Gastrocnemius medialis (tissue), 4 donors: ENCODE data around the gene CHN2. TPM values are rescaled to one million over a fixed set of nuclear protein-coding genes. Genes with fewer than 3 reads are reported as not detected.

ENCODE experiments used
- ATAC-seq, 2 donors: fragments of 150-250 bp; one replicate each; pipeline ENCODE4 v1.9.1; 2016
- DNase-seq, 2 donors: peaks; one replicate each; pipeline ENCODE4 v3.0.0-alpha.2; 2019
- H3K27ac ChIP-seq, 4 donors: fragments of 200-600 bp; sonication (generic); 1 replicate in 1 of 4; 2 replicates in 3 of 4; pipeline ENCODE4 v1.5.1; 2016 to 2018; ENCODE audit warnings: mild to moderate bottlenecking in 2 of 4, moderate library complexity in 1 of 4
- H3K27me3 ChIP-seq, 3 donors: fragments of 200-600 bp; sonication (generic) in 2 of 3; 1 replicate in 1 of 3; 2 replicates in 2 of 3; pipeline versions ENCODE4 v1.5.1 to v1.6.0; 2016 to 2019; ENCODE audit warnings: mild to moderate bottlenecking in 1 of 3, moderate library complexity in 1 of 3
- H3K36me3 ChIP-seq, 2 donors: fragments of 200-600 bp; sonication (generic) in 1 of 2; one replicate each; pipeline ENCODE4 v1.5.1; 2017 to 2018
- H3K4me1 ChIP-seq, 2 donors: fragments of 200-600 bp; sonication (generic) in 1 of 2; one replicate each; pipeline ENCODE4 v1.5.1; 2016 to 2017; ENCODE audit warnings: mild to moderate bottlenecking in 2 of 2
- H3K4me3 ChIP-seq, 4 donors: fragments of 200-600 bp; sonication (generic) in 3 of 4; 1 replicate in 1 of 4; 2 replicates in 3 of 4; pipeline ENCODE4 v1.5.1; 2016 to 2019; ENCODE audit warnings: mild to moderate bottlenecking in 2 of 4
- H3K9me3 ChIP-seq, 3 donors: fragments of 200-600 bp; sonication (generic) in 2 of 3; 1 replicate in 1 of 3; 2 replicates in 2 of 3; pipeline ENCODE4 v1.5.1; 2016 to 2019
- CTCF ChIP-seq, 5 experiments: fragments of 450-650 bp in 3 of 5; fragments of 200-600 bp in 2 of 5; sonication (generic) in 2 of 5; IDR thresholded peaks in 4 of 5; conservative IDR thresholded peaks in 1 of 5; 1 replicate in 4 of 5; 2 replicates in 1 of 5; pipeline ENCODE4 v1.5.1; 2016 to 2019; ENCODE audit warnings: antibody characterized with exemption in 5 of 5, mild to moderate bottlenecking in 3 of 5, moderate library complexity in 3 of 5
- POLR2A ChIP-seq, 2 donors: fragments of 450-650 bp; IDR thresholded peaks; one replicate each; pipeline ENCODE4 v1.6.1; 2017; ENCODE audit warnings: antibody characterized with exemption in 2 of 2, mild to moderate bottlenecking in 2 of 2, moderate library complexity in 2 of 2
- in situ Hi-C, 4 donors: fragments of 200-750 bp; cut with MboI; loops; one replicate each; pipeline versions ENCODE4 v1.15.0 to v1.8.0; 2017; ENCODE audit warnings: low sequenced_read_pairs in 4 of 4
- intact Hi-C: fragments of 100-400 bp; cut with DNase I; formaldehyde crosslinking; loops from one replicate; pipeline ENCODE4 v1.15.1; 2023; ENCODE audit warnings: low total_unique reads
- total RNA-seq, 4 donors: library from RNA; depleted of rRNA; stranded (reverse); fragments of >200 nt; gene quantifications; one replicate each; pipeline versions ENCODE4 v1.1.0 to v1.2.3, GENCODE V29; 2016

Gene CHN2
- total RNA-seq, 4 donors from 2014 or later: 5.9 to 11.3 (median 8.2) TPM

DNA sequence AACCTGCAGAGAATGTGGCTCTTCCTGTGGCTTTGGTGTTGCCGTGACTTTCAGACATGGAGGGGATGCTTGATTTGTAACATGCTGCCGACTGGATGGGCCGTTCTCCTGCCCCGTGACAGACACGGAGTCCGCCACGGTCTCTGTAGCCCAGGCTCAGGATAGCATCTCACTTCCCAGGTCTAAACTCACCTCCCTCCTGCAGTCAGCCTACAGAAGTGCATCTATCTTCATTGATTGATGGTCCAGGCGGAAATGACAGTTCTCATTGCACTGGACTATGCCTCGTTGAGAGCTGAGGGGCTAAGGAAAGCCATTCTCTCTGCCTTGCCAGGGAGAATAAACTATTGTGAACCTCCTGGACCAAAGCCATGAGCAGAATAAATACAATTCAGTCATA is 77.5 kb downstream of the CHN2 start:
- DNase-seq (no peak), ATAC-seq (no peak)
- intact Hi-C loops (no loop called here), in situ Hi-C loops (no loop called here)
- H3K27me3 ChIP-seq: no peaks in the 10 kb centered on the region
- TF ChIP-seq POLR2A (IDR thresholded peaks at IDR 0.05) (no peak), CTCF (IDR thresholded peaks at IDR 0.05 in 4 of 5, conservative IDR thresholded peaks at IDR 0.05 in 1 of 5) (no peak)
- no peak overlapping the region for H3K27ac ChIP-seq
- H3K4me3 ChIP-seq: no peak overlapping the region
- no peaks in the 10 kb centered on the region for H3K4me1 ChIP-seq
- H3K9me3 ChIP-seq: no peaks in the 10 kb centered on the region
- no peaks in the 10 kb centered on the region for H3K36me3 ChIP-seq

GRCh38 chr7:29274146-29275017 is 79.8 kb downstream of the CHN2 start:
- Histone ChIP-seq H3K4me3 (no peak overlapping the region), H3K27ac (no peak overlapping the region), H3K36me3 (no peaks in the 10 kb centered on the region), H3K9me3 (no peaks in the 10 kb centered on the region), H3K27me3 (no peaks in the 10 kb centered on the region), H3K4me1 (no peaks in the 10 kb centered on the region)
- DNase-seq (no peak), ATAC-seq (peak in 1 of 2 donors; percentile 47)
- in situ Hi-C loops: no loop called here
- intact Hi-C loops: no loop called here
- no peak for TF ChIP-seq CTCF (IDR thresholded peaks at IDR 0.05 in 4 of 5, conservative IDR thresholded peaks at IDR 0.05 in 1 of 5)
- no peak for TF ChIP-seq POLR2A (IDR thresholded peaks at IDR 0.05)

GRCh38 chr7:29275018-29275318 is 80.4 kb downstream of the CHN2 start:
- intact Hi-C loops (no loop called here), in situ Hi-C loops (no loop called here)
- Histone ChIP-seq H3K4me3 (no peak overlapping the region), H3K4me1 (no peaks in the 10 kb centered on the region), H3K36me3 (no peaks in the 10 kb centered on the region), H3K27me3 (no peaks in the 10 kb centered on the region), H3K9me3 (no peaks in the 10 kb centered on the region), H3K27ac (no peak overlapping the region)
- DNase-seq (no peak), ATAC-seq (no peak)
- TF ChIP-seq CTCF (IDR thresholded peaks at IDR 0.05 in 4 of 5, conservative IDR thresholded peaks at IDR 0.05 in 1 of 5): no peak
- TF ChIP-seq POLR2A (IDR thresholded peaks at IDR 0.05): no peak

DNA sequence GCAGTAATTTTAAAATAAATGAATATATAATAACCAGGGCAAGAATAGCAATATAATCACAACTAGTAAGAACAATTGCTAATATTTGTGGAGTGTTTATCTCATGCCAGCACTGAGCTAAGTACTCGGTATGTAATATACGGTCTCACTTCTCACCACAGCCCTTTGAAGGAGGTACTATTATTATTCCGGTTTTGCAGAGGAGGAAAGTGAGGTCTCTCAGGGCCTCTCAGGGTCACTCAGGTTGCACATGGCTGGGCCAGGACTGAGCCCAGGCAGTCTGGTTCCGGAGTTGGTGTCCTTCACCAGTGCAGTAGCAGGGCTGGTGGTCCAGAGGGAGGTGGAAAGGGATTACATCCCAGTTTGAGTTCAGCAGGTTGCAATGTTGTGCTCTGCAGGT is 80.9 kb downstream of the CHN2 start:
- Histone ChIP-seq H3K9me3 (no peaks in the 10 kb centered on the region), H3K4me3 (no peak overlapping the region), H3K36me3 (no peaks in the 10 kb centered on the region), H3K4me1 (no peaks in the 10 kb centered on the region), H3K27ac (no peak overlapping the region), H3K27me3 (no peaks in the 10 kb centered on the region)
- TF ChIP-seq CTCF (IDR thresholded peaks at IDR 0.05 in 4 of 5, conservative IDR thresholded peaks at IDR 0.05 in 1 of 5) (no peak), POLR2A (IDR thresholded peaks at IDR 0.05) (no peak)
- in situ Hi-C loops: no loop called here
- DNase-seq (no peak), ATAC-seq (no peak)
- intact Hi-C loops: no loop called here

DNA sequence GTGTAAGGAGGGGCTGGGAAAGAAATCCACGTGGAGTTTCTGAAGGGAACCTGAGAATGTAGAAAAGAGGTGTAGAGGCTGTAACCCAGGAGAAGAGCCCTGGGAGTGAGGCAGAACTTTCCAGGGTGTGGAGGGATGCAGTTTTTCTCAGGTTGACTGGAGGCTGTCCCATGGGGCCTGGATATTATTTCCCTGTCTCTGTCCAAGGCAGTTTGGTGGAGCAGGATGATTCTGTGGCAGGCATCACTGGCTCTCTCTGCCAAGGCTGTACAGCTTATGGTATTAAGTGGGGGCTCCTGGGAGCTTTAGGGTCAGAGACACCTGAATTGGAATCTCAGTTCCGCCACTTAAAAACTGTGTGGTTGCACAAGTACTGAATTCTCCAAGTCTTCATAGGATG is 81.6 kb downstream of the CHN2 start:
- no peak for TF ChIP-seq POLR2A (IDR thresholded peaks at IDR 0.05)
- TF ChIP-seq CTCF (IDR thresholded peaks at IDR 0.05 in 4 of 5, conservative IDR thresholded peaks at IDR 0.05 in 1 of 5): no peak
- intact Hi-C loops (no loop called here), in situ Hi-C loops (no loop called here)
- no peaks in the 10 kb centered on the region for H3K9me3 ChIP-seq
- H3K4me1 ChIP-seq: no peaks in the 10 kb centered on the region
- H3K27me3 ChIP-seq: no peaks in the 10 kb centered on the region
- DNase-seq: no peak
- no peak overlapping the region for H3K4me3 ChIP-seq
- no peak overlapping the region for H3K27ac ChIP-seq
- H3K36me3 ChIP-seq: no peaks in the 10 kb centered on the region
- no peak for ATAC-seq
